Activated T-helper 1 cell treated with Interleukin-2 at 50 U/mL for 16 hours (primary cell): ENCODE data around the gene KCTD1.
"Not testable (repeated sequence)": the region's sequence is repeated elsewhere in the genome, so short reads cannot be mapped to it uniquely, and the experiment has no call there.

ENCODE experiments used
- DNase-seq: peaks from one replicate; pipeline ENCODE4 v3.0.0-alpha.2; 2020; ENCODE audit warnings: low read depth

KCTD1 gene

DNA sequence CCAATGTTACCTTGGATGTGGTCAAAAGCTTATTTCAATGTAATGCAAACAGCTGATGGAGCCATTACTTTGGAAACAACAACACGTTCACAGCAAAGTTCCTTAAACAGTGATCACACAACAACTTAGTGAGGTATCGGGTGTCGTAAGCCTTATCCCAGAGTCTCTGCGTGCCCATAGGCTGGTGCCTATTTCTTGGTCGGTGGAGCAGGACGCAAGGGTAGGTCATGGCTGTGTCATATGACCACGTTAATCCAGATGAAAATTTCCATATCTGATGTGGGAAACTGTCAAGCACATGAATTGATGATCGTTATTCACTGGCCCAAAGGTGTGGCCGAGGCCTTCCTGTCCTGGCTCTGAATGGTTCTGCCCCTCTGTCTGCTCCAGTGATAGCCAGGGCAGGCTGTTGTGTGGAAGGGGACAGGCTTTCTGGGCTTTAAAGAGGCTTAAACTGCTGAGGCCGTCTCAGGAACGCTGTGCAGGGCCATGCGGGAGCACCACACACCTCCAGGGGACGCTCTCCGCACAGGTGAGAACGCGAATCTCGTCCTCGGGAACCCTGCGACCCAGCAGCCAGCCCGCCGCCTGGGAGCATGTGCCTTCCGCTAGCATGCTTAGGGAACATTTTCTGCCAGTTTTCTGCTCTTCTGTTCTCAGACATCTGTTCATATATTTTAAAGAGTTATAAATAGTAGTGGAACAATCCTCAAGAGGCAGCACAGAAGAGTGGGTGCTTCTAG is 90.6 kb downstream of the KCTD1 start:
- no peak for DNase-seq

GRCh38 chr18:26457195-26457594 is 91.2 kb downstream of the KCTD1 start:
- DNase-seq, result no peak

DNA sequence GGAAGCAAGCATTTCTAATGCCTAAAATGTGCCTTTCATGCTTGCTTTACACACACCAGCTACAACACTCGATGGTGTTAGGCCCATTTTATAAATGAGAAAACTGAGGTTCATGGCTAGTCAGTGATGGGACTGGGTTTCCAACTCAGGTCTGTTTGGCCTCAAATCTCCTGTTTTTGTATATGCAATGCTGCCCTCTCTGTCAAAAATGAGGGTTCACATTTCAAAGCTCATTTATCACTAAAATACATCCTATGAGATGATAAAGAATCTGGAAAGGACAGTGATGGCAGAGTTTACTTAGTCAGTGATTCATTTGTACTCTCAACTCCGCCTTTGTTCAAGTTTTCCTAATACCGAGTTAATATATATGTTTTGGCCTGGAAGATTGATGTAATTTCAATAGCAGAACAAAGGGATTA is 92.3 kb downstream of the KCTD1 start:
- no peak for DNase-seq

- DNase-seq, result no peak
Observed at GRCh38 chr18:26455639-26456038, 92.7 kb downstream of the KCTD1 start.

DNA sequence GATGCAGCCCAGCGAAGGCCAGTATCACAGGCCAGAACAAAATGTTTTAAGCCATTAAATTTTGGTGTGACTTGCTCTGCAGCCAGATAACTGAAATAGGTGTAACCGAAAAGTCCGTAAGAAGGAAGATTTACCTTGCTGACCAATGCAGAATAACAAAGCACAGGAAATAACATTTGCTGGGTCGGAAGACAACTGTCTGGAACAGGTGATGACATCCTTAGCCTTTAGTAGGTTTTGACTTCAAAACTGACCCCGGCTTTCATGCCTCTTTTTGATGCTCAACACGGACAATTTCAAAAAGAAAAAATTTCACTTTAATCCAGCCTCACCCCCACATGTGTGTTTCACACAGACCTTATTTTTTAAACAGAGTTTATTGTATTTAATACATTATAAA is 93.7 kb downstream of the KCTD1 start:
- no peak for DNase-seq

DNA sequence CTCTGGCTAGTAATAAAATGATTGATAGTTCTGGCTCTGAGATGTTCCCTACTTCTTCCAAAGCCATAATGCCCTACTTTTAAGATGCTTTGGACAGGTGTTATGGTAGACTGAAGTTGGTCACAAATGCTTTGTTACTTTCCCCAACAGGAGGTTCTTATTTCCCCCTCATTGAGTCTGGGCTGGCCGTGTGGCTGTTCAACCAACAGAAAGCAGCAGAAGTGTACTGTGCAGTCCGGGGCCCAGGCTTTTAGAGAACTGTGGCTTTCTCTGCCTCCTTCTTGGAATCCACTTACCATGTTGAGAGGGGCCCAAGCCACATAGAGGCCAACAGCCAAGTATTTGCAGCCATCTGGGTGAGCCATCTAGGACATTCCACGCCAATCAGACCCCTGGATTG is 94.2 kb downstream of the KCTD1 start:
- DNase-seq, result no peak

- no peak for DNase-seq
Observed at GRCh38 chr18:26453386-26453901, 94.9 kb downstream of the KCTD1 start.

- DNase-seq, result no peak
Observed at GRCh38 chr18:26450989-26451682, 97.2 kb downstream of the KCTD1 start.

DNA sequence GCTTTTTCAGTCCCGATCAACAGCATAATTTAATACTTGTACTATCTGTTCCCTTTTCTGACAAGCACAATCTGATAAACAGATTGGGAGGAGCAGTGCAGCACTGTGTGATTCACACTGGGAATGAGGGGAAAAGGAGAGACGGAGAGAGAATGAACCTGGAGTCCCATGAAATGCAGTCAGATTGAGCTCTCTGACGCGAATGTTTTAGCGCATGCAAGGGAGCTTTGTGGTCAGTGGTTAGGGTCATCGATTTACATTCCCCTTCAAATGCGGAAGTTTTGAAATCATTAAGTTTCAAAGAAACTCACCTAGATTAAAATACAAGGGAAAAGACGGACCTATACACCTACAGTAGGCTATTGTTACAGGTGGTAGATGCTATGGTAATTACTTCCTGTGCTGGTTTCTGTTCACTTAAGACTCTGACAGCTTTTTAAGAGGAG is 99.6 kb downstream of the KCTD1 start:
- no peak for DNase-seq

GRCh38 chr18:26443853-26444252 is 104.5 kb downstream of the KCTD1 start:
- DNase-seq, result no peak

DNA sequence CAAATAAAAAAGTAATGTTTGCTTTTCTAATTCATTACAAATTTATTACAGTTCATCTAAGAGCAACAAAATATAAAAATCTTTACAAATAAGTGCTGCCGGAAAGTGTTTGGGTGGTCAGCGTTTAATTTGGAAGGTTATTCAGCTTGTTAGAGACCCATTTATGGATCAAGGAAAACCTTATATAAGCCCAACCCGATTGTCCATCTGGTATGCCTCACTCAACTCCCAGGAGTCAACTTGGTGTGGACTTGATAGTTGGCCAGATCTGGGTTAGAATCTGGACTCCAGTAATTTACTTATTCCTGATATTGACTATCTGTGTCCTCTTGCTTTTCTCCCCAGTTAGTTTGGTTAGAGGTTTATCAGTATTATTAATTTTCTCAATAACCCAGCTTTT is 106.2 kb downstream of the KCTD1 start:
- no peak for DNase-seq

GRCh38 chr18:26440644-26441043 is 107.7 kb downstream of the KCTD1 start:
- DNase-seq, result no peak

GRCh38 chr18:26439537-26439936 is 108.8 kb downstream of the KCTD1 start:
- DNase-seq, result no peak

GRCh38 chr18:26438980-26439379 is 109.4 kb downstream of the KCTD1 start:
- DNase-seq, result no peak

- DNase-seq, result not testable (repeated sequence)
Observed at GRCh38 chr18:26437634-26438033, 110.7 kb downstream of the KCTD1 start.

DNA sequence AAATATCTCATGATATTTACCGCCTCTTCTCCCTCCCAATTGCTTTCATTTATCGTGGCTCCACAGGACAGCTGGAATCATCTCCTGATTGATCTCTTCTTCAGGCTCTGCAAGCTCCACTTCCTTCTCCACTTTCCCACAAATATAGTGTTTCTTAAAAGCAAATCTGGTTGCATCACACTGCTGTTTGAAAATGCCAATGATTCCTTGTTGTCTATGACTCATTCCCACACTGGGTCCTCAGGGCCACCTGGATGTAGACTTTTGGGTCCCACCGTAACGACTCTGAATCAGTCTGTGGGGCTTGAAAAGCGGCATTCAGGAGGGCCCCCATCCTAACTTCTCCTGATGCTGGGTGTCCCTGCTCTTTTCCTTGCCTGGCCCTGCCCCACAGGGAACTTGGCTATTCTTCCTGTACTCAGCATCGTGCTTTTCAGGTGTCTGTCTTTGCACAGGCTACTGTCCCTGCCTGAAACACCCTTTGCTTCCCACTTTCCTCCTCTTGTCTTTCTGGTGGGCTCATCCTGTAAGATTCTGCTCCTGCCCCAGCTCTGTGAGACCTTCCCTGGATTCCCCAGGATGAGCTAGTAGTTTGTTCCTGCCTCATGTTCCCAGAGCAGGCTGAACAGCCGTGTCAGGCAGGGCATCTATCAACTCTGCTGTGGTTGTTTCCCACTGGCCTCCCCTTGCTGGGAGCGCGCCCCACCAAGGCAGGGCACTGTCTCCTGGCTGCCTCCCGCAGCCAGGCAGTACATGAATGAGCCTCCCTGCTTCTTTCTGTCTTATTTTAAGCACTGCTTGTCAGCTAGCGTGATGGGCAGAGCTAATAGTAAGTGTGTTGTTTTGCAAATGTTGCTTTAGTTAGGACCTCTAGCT is 111.9 kb downstream of the KCTD1 start:
- DNase-seq, result no peak

GRCh38 chr18:26435415-26436095 is 112.8 kb downstream of the KCTD1 start:
- DNase-seq, result no peak

DNA sequence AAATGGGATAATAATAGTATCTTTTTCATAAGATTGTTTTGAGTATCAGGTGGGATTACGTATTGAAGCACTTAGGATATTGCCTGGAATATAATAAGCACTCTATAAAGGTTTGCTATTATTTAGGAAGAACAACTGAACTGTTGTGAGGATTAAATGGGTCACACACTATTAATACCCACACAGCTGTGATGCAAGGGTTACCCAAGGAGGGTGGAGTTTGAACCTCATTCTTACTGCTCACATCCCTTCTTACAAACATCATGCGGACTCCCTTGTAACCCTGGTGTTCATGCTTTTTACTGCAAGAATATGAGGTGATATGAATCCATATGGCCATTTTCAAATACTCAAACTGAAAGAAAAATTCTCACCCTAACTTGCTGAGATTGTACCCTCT is 113.5 kb downstream of the KCTD1 start:
- DNase-seq, result no peak

DNA sequence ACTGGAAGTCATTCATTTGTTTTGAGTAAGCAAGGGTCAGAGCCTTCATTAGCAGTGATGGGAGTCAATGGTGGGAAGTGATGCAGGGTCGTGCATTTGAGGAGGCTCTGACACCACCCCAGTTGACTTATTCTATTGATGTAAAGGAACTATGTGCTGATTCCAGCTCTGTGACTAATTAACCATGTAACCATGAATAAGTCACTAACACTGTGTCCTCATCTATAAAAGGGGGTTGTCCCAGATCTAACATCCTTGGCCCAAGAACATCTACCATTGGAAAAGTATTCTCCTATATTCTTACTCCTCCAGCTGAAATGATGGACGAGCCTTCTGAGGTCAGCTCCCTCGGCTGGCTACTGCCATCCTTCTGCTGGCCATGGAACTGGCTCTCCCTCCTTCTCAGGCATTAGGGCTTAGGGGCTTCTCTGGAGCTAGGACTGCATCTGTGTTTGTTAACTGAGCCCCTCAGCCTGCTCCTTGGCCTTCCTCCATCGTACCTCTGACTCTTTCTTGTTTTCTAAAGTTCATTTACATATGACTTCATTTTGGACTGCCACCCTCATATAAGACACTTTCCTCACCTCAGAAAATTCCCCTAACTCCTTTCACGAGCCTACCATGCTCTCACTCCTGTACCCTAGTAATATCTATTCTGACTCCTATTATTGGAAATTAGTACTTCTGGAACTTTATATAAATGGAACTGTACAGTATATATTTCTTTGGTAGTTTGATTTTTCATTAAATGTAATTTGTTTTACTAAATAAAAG is 115.5 kb downstream of the KCTD1 start:
- no peak for DNase-seq

DNA sequence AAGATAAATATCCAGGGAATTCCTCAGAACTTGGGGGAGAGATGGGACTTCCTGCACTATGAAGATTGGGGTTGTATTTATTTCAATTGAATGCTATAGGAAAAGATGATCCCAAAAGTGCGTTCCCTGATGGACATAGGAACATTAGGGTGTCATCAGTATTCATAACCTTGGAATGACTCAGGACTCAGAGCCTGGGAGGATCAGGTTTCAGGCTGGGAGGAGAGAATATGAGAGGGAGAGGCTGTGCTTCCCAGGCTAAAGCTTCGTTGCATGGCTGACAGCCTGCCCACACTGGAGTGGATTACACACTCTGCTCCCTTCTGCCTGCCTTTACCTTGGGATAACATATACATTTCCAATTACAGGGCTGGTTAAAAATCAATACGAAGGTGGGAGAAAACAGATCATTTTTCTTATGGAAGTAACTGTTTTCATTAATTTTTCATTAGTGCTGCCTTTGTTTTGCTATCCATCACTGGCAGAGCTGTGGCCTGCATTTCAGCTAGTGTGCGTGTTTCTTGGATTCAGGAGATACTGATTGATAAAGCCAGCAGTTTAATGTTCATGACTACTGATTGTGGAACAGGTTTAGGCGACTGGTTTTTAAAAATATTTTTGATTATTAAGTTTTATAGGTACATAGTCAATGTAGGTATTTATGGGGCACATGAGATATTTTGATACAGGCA is 118.7 kb downstream of the KCTD1 start:
- DNase-seq, result no peak
